GM19397 (cell line): ENCODE measurements around the gene GCDH.
"Not testable (repeated sequence)": the region's sequence is repeated elsewhere in the genome, so short reads cannot be mapped to it uniquely, and the experiment has no call there.

Experiments
- ATAC-seq: cut with Tn5 transposase; IDR thresholded peaks from one replicate; pipeline ENCODE4 v1.9.1; 2021; ENCODE audit warnings: mild to moderate bottlenecking, moderate library complexity; ENCODE audit not compliant: unreplicated experiment

The GCDH gene

DNA sequence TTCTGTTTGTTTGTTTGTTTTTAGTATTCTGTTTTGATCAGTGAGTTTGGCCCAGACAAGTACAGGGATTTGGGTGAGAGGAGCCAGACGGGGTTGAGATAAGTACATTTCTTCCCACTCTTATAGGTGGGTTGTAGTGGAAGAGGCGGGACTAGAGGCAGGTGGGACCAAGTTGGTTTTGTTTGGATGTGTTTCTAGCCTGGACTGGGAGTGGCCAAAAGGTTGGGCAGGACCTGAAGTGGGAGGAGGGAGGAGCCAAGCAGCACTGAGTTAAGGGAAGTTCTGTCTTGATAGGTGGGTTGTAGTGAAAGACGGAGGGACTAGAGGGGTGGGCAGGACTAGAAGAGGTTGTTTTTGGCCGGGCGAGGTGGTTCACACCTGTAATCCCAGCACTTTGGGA, 18.7 kb upstream of the GCDH start:
- no peak for ATAC-seq

DNA sequence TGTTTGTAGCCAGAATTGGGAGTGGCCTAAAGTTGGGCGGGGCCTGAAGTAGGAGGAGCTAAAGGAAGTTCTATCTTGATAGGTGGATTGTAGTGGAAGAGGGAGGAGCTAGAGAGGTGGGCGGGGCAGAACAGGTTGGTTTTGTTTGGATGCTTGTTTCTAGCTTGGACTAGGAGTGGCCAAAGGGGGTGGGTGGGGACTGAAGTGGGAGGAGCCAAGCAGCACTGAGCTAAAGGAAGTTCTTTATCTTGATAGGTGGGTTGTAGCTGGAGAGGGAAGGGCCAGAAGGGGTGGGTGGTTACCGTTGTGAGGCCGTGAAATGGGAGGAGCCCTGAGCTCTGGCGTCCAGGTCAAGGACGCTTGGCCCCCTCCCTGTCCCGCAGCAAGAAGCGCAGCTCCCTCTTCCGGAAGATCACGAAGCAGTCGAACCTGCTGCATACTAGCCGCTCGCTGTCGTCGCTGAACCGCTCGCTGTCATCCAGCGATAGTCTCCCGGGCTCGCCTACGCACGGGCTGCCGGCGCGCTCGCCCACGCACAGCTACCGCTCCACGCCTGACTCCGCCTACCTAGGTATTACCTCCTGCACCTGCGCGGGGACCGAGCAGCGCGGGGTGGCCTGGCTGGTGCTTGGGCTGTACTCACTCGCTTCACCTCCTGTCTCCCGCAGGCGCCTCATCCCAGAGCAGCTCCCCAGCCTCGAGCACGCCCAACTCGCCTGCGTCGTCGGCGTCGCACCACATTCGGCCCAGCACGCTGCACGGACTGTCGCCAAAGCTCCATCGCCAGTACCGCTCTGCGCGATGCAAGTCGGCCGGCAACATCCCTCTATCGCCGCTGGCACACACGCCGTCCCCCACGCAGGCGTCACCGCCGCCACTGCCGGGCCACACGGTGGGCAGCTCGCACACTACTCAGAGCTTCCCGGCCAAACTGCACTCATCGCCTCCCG, 17.7 kb upstream of the GCDH start:
- ATAC-seq, result no peak

DNA sequence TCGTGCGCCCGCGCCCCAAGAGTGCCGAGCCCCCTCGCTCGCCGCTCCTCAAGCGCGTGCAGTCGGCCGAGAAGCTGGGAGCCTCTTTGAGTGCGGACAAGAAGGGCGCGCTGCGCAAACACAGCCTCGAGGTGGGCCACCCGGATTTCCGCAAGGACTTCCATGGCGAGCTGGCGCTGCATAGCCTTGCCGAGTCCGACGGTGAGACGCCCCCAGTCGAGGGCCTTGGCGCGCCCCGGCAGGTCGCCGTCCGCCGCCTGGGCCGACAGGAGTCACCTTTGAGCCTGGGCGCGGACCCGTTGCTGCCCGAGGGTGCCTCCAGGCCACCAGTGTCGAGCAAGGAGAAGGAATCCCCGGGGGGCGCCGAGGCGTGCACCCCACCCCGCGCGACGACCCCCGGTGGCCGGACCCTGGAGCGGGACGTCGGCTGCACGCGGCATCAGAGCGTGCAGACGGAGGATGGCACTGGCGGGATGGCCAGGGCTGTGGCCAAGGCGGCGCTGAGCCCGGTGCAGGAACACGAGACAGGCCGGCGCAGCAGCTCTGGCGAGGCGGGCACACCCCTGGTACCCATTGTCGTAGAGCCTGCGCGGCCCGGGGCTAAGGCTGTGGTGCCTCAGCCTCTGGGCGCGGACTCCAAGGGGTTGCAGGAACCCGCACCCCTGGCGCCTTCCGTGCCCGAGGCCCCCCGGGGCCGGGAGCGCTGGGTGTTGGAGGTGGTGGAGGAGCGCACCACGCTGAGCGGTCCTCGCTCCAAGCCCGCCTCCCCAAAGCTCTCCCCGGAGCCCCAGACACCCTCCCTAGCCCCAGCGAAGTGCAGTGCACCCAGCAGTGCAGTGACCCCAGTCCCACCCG, 16.8 kb upstream of the GCDH start:
- no peak for ATAC-seq

DNA sequence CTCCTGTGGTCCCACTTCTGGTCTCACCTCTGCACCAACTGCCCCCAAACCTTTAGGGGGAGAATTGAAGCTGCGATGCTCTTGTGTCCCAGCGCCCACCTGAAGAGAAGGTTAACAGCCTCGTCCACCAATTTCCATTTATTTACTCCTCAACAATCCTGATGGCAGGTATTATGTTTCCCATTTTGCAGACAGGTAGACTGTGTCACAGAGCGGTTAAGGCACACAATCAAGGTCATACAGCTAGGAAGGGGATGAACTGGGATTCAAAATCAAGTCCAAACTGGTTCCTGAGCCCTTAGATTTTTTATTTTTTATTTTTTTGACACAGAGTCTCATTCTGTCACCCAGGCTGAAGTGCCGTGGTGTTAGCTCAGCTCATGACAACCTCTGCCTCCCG, 15.9 kb upstream of the GCDH start:
- no peak for ATAC-seq

DNA sequence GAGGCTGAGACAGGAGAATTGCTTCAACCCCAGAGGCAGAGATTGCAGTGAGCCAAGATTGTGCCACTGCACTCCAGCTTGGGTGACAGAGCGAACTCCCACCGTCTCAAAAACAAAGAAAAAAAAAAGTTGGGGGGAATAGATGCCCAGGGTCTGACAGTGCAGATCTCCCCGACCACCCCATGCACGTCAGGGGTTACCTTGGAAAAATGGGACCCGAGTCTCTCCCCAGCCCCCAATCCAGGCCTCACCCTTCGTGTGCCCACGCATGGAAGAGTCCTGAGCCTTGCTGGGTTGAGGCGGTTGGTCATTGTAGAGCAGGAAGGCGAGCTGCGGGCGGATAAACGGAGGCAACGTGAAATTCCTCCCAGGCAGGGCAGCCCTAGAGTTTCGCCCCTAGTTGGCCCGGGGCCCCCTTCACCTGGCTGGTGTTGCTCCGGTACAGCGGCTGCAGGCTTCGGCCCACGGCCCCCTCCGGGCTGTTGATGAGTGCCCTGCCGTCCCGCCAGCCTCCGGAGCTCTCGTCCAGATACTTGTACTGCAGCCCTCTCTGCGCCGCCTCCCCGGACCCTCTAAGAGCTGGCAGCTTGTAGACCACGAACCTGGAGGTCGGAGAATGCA, 10.3 kb upstream of the GCDH start:
- peak; percentile 6 for ATAC-seq

DNA sequence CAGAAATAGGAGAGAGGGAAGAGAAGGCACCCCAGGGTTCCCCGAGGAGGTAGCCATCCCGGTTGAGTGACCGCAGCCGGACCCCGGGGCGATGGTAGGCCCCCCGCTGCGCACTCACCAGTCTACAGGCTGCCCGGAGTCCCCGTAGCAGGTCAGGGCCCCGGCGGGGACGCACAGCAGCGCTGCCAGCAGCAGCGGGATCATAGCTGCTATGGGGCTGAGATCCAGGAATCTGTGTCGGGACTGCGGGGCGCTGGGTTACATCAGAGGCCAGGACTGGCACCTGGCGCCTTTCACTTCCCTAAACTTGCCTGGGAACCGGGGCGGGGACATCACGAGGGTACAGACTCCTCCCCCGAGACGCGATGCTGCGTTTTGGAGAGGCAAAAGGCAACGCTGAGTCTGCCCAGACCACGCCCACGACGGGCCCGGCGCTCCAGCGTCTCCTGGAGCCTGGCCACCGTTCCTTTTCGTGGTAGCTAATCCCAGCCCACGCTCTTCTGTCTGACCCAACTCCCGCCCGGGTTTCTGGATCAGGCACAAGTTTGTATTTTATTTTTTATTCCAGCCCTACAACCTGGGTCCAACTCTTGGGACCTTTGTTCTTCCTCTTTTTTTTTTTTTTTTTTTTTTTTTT, 9.7 kb upstream of the GCDH start, which contains the start of gene DNASE2:
DNASE2 (minus strand) TSS at position 278 of the 637 bp plus-strand sequence; CDS start at position 204, 74 bp downstream.
- peak; percentile 86 for ATAC-seq

DNA sequence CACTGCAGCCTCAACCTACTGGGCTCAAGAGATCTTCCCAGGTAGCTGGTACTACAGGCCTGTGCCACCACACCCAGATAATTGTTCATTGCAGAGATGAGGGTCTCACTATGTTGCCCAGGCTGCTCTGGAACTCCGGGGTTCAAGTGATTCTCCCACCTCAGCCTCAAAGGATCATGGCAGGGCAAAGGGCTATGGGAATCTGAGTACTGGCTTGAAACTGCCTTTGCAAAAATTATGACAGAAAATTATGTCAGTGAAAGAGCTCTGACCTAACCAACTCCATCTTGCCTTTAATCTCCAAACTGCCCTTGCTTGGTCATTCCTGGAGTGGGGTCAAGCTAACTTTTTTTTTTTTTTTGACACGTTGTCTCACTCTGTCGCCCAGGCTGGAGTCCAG, 8.4 kb upstream of the GCDH start:
- no peak for ATAC-seq

DNA sequence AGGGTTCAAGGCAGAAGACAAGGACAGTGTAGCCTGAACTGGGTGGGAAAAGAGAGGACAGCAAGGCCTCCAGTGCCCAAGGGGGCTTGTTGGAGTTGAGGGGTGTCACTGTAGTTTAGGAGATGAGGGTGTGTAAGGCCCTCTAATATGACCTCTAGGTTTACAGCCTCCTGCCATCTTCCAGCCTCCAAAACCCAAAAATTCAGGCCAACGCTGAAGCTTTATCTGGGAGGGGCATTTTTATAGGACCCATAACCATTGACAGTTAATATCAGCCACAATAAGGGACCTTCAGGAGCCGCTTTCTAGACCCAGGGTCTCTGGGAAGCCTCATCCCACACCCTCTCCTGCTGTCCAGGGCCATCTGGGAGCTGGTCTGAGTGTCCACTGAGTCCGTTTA, 6.8 kb upstream of the GCDH start:
- ATAC-seq, result no peak

DNA sequence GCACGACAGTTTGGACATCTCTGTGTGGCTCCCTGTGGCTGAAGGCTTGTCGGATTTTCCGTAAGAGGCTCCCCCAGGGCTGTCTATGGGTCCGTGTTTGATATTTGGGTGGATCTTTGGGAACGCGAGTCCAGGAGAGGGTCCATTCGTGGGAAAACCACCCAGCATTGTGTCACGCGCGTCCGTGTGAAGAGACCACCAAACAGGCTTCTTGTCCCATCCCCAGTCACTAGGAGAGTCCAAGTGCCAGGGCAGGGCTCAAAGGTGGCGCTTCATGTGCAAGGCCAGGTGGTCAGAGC, 6.4 kb upstream of the GCDH start:
- ATAC-seq, result no peak

DNA sequence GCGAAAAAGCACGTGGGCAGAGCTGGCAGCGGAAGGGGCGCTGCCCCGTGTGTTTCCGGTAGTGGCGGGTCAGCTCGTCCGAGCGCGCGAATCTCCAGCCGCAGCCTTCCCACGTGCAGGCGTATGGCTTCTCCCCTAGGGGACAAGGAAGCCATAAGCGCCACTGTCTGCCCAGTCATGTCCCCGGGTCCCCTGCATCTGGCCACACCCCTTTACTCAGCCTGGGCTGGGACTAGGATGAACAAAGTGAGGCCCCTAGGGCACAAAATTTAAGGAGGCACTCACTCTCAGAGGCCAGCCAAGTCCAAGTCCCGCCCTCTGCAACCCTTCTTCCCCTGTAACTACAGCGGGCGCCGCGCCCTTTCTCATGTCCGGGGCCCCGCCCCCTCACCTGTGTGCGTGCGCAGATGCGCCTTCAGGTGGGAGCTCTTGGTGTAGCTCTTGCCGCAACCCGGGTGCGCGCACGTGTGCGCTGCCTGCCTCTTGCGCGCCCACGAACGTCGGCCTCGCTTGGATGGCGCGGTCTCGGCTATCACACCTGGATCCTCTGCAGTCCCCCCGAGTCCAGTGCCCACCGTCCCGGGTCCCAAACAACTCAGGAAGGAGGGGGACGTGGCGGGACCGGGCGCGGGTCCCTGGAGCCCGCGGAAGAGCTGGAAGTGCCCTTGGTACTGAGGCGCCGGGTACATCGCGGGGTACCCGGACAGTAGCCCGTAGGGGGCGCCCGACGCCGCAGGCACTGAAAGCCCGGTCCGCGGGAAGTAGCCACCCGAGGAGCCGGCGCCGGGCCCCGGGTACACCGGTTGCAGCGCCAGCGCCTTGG, 5.8 kb upstream of the GCDH start:
- ATAC-seq, result no peak

DNA sequence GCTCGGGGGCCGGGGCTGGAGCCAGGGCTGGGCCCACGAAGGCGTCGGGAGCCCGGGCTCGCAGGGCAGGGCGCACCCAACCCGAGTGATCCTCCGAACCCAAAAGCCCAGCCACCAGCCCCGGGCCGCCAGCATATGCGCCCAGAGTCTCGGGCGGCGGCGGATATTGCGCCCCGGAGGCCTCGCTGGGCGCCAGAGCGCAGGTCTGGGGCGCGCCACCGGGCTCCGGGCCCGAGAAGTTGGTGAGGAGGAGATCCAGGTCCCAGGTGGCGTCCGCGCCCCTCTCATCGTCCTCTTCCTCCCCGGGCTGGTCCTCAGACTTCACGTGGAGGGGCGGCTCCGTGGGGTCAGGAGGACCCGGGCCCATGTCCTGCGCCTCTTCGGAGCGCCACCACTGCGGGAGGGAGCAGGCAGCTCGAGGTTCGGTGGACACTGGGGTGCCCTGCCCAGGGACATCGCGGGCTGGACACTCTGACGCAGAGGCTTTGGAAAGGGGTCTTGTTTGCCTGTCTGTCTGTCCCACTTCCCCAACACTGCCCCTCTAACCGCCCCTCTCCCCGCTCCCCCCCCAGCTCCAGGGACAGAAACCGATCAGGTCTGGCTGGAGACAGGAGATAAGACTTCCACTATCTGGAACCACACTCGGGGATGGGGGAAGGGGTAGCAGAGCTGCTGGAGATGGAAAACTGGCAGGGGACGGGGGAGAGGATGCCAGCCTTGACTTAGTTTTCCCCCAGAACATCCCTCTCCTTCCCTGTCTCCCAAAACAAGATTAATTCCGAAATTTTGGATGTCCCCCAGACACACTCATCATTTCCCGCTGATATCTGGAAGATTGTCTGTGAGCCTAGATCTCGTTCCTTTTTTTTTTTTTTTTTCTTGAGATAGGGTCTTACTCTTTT, 5.0 kb upstream of the GCDH start:
- no peak for ATAC-seq

DNA sequence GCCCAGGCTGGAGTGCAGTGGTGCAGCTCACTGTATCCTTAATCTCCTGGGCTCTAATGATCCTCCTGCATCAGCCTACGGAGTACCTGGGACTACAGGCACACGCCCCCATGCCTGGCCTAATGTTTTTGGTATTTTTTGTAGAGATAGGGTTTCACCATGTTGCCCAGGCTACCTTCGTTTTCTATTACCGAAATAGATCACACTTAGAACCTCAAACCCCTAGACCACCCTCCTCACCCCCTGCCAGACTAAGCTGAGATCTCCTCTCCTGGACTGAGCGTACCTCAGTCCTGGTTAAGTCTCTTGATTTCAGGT, 4.3 kb upstream of the GCDH start:
- no peak for ATAC-seq

DNA sequence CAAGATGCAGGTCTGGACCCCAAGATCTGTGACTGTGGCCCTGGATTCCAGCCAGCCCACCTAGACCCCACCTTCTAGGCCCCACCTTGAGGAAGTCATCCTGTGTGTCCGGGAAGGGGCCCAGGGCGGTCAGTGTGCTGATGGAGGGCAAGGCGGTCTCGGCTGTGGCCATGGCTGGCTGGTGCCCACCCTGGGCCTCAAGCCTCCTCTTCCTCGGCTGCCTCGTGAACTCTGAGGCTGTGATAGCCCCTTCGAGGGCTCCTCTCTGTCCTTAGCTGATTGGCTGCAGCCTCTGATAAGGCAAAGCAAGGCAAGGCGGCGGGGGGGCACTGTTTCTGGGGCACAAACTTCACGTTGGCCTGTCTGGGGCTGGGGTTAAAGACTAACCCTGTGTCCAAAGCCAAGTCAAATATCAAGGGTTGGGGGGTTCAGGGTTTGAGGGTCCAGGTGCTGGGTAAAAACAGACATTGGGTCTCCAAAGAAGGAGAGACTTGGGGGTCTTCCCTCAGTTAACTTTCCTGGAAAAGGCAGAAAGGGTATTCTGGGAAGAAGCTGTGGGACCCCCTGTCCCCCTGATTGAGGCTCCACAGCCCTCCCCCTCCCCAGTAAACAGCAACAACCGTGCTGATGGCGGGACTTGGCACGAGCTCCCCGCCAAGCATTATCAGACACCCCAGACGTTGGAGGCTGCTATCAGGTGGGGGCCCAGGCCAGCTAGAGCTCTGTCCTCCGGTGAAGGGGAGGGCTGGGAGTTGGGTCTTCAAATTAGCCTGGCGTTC, 3.8 kb upstream of the GCDH start, which contains the start of gene KLF1:
KLF1 (minus strand) TSS at position 233 of the 779 bp plus-strand sequence; CDS start at position 172, 61 bp downstream.
- no peak for ATAC-seq

DNA sequence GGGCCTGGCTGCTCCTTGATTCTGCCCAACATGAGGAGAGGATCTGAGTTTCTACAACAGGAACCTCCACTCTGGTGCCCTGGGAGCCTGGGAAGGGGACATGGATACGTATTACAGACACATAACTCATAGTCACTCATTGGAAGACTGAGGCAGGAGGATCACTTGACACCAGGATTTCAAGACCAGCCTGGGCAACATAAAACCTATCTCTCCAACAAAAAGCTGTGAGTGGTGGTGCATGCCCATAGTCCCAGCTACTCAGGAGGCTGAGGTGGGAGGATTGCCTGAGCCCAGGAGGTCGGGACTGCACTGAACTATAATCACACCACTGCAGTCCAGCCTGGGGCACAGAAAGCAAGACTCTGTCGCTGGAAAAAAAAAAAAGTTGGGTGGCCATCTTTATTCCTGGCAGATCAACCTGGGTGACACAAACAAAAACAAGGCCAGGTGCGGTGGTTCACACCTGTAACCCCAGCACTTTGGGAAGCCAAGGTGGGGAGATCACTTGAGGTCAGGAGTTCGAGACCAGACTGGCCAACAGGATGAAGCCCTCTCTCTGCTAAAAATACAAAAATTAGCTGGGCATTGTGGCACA, 2.9 kb upstream of the GCDH start:
- ATAC-seq, result no peak

DNA sequence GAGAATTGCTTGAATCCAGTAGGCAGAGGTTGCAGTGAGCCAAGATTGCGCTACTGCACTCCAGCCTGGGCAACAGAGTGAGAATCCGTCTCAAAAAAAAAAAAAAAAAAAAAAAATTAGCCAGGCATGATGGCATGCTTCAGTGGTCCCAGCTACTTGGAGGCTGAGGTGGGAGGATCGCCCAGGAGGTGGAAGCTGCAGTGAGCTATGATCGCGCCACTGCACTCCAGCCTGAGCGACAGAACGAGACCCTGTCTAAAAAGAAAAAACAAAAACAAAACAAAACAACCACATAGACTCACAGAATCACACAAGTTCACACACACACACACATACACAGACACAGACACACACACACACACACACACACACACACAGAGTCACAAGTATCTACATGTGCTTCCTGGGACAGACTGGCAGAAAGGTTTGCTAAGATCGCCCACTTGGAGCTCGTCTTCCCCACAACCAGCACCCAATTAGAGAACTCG, 617 bp upstream of the GCDH start:
- not testable (repeated sequence) for ATAC-seq

DNA sequence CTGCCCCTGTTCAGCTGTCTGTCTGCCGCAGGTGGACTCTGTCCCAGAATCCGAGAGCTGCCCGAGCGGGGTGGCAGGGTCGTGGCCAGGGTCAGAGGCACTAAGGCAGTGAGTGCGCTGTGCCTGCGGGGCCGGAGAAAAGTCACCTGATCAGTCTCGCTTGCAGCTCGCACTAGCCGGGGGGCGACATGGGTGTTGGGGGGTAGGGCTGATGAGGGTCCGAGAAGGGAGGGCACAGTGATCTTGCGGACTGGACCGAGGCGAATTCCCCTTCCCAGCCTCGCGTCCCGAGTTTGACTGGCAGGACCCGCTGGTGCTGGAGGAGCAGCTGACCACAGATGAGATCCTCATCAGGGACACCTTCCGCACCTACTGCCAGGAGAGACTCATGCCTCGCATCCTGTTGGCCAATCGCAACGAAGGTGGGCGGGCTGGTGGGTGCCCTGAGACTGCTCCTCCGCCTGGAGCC, 627 bp downstream of the GCDH start:
- no peak for ATAC-seq

DNA sequence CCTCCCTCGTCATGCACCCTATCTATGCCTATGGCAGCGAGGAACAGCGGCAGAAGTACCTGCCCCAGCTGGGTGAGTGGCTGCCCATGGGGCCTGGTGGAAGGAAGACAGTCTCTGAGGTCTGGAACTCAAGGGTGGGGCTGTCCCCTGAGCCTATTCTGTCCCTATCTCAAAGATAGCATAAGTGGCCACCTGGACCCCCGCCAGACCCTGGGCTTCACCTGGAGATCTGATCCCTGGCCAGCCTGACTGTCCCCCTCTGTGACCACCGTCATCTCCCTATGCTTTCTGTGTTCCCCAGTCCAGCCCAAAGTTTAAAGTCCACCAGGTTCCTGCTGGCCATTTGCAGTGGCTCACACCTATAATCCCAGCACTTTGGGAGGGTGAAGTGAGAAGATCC, 2.6 kb downstream of the GCDH start:
- ATAC-seq, result no peak

DNA sequence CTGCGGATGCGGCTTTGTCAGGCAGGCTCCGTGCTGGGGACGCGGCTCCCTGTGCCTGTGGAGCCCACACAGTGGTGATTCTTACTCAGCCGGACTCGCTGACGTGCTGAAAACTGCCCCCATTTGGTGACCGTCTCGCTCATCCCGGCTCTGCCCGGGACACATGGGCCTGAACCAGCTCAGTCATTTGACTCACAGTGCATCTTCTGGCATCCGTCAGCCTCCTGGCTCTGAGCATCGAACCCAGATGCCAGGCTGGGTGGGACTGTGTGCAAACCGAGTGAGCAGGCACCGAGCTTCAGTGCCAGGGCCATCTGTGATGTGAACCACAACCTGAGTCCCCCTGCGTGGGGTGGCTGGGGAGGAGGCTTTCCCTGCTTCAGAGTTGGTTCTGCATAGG, 5.5 kb downstream of the GCDH start:
- no peak for ATAC-seq
